Activated T-cell treated with anti-CD3 and anti-CD28 coated beads, Interleukin-2, amount 50 U/mL, for 24 hours (primary cell): ENCODE results near the gene CEP250.

Experiments used
- DNase-seq: peaks from one replicate; pipeline ENCODE4 v3.0.0-alpha.2; 2020
- H3K27ac Mint-ChIP-seq: 2 replicates; pipeline ENCODE4 v1.8.0; 2020; ENCODE audit warnings: mild to moderate bottlenecking, mixed read lengths
- H3K27me3 Mint-ChIP-seq: 2 replicates; pipeline ENCODE4 v1.8.0; 2020; ENCODE audit warnings: mixed read lengths
- H3K36me3 Mint-ChIP-seq: 2 replicates; pipeline ENCODE4 v1.8.0; 2020; ENCODE audit warnings: low read depth, mixed read lengths
- H3K4me1 Mint-ChIP-seq: 2 replicates; pipeline ENCODE4 v1.8.0; 2020; ENCODE audit warnings: low read depth, mixed read lengths
- H3K4me3 Mint-ChIP-seq: 2 replicates; pipeline ENCODE4 v1.8.0; 2020; ENCODE audit warnings: mild to moderate bottlenecking, moderate library complexity, mixed read lengths
- H3K9me3 Mint-ChIP-seq: 2 replicates; pipeline ENCODE4 v1.8.0; 2020; ENCODE audit warnings: mixed read lengths

Gene CEP250

GRCh38 chr20:35563834-35564233 is 108.4 kb downstream of the CEP250 start:
- H3K4me1 Mint-ChIP-seq = no peaks in the 10 kb centered on the region
- H3K27me3 Mint-ChIP-seq = no peaks in the 10 kb centered on the region
- DNase-seq = no peak
- H3K9me3 Mint-ChIP-seq = no peaks in the 10 kb centered on the region
- peaks cover 8% of the 10 kb centered on the region for H3K36me3 Mint-ChIP-seq
- no peak overlapping the region for H3K4me3 Mint-ChIP-seq
- H3K27ac Mint-ChIP-seq = no peak overlapping the region

GRCh38 chr20:35564905-35565304 is 109.5 kb downstream of the CEP250 start:
- Mint-ChIP-seq H3K27ac (no peak overlapping the region), H3K27me3 (no peaks in the 10 kb centered on the region), H3K36me3 (no peaks in the 10 kb centered on the region), H3K4me3 (no peak overlapping the region), H3K4me1 (no peaks in the 10 kb centered on the region), H3K9me3 (no peaks in the 10 kb centered on the region)
- DNase-seq = no peak

GRCh38 chr20:35568645-35569044 is 113.2 kb downstream of the CEP250 start:
- DNase-seq = no peak
- no peaks in the 10 kb centered on the region for H3K36me3 Mint-ChIP-seq

More at GRCh38 chr20:35568645-35569044, 113.2 kb downstream of the CEP250 start:
- no peak overlapping the region for H3K4me3 Mint-ChIP-seq
- H3K27me3 Mint-ChIP-seq = no peaks in the 10 kb centered on the region
- peaks cover 6% of the 10 kb centered on the region for H3K9me3 Mint-ChIP-seq
- H3K27ac Mint-ChIP-seq = no peak overlapping the region
- H3K4me1 Mint-ChIP-seq = no peaks in the 10 kb centered on the region
